ENCODE data around the gene COX7A2L.
A peak's percentile ranks its signal among the peaks of the same experiment; 100 is the strongest.
"Not testable (repeated sequence)": the region's sequence is repeated elsewhere in the genome, so short reads cannot be mapped to it uniquely, and the experiment has no call there.

COX7A2L gene

GRCh38 chr2:42366411-42366810 is 5.4 kb upstream of the COX7A2L start:
- DNase-seq: no peak

GRCh38 chr2:42364658-42365057 is 3.6 kb upstream of the COX7A2L start:
- DNase-seq: no peak

- DNase-seq: no peak
Measured at GRCh38 chr2:42363413-42363812, 2.4 kb upstream of the COX7A2L start.

GRCh38 chr2:42361728-42362283 is 789 bp upstream of the COX7A2L start:
- no peak for DNase-seq

GRCh38 chr2:42360493-42360889 is 526 bp downstream of the COX7A2L start:
- no peak for DNase-seq

GRCh38 chr2:42359965-42360483 is 993 bp downstream of the COX7A2L start:
- DNase-seq: peak; percentile 64

GRCh38 chr2:42359304-42359964 is 1.6 kb downstream of the COX7A2L start:
- DNase-seq: no peak

- no peak for DNase-seq
Measured at GRCh38 chr2:42353792-42354429, 7.1 kb downstream of the COX7A2L start.

- no peak for DNase-seq
Measured at GRCh38 chr2:42351864-42352263, 9.2 kb downstream of the COX7A2L start.

GRCh38 chr2:42350434-42351063 is 10.5 kb downstream of the COX7A2L start:
- DNase-seq: no peak

GRCh38 chr2:42348113-42348805 is 12.8 kb downstream of the COX7A2L start:
- no peak for DNase-seq

- not testable (repeated sequence) for DNase-seq
Measured at GRCh38 chr2:42347518-42347917, 13.5 kb downstream of the COX7A2L start.

GRCh38 chr2:42346856-42347255 is 14.2 kb downstream of the COX7A2L start:
- not testable (repeated sequence) for DNase-seq

GRCh38 chr2:42345986-42346385 is 15.0 kb downstream of the COX7A2L start:
- DNase-seq: no peak

- no peak for DNase-seq
Measured at GRCh38 chr2:42342795-42343241, 18.2 kb downstream of the COX7A2L start.

- DNase-seq: no peak
Measured at GRCh38 chr2:42342061-42342794, 18.8 kb downstream of the COX7A2L start.

- no peak for DNase-seq
Measured at GRCh38 chr2:42340938-42341636, 19.9 kb downstream of the COX7A2L start.

GRCh38 chr2:42340045-42340937 is 20.7 kb downstream of the COX7A2L start:
- DNase-seq: no peak

- DNase-seq: no peak
Measured at GRCh38 chr2:42339191-42339912, 21.7 kb downstream of the COX7A2L start.
